K562 (cell line): ENCODE results near the gene TLR1.

ENCODE experiments used
- CHD7 ChIP-seq: fragments of 200-600 bp; sonication (generic); IDR thresholded peaks from one replicate; pipeline ENCODE4 v1.6.1; 2012; ENCODE audit warnings: mild to moderate bottlenecking, low read depth, low read length, inconsistent platforms
- CTCF ChIP-seq, 3 experiments: IDR thresholded peaks in 2 of 3; conservative IDR thresholded peaks in 1 of 3; 2 replicates each; pipeline ENCODE4 v1.5.1; 2011 to 2012; ENCODE audit warnings: low read length in 3 of 3, mild to moderate bottlenecking in 3 of 3, control low read depth in 2 of 3, improper control_type of control experiment in 1 of 3, inconsistent platforms in 1 of 3, low read depth in 1 of 3, mixed read lengths in 1 of 3, moderate library complexity in 1 of 3; ENCODE audit not compliant: insufficient read depth in 2 of 3
- DNMT1 ChIP-seq: fragments of 450-650 bp; IDR thresholded peaks from 2 replicates; pipeline ENCODE4 v1.6.1; 2016; ENCODE audit warnings: antibody characterized with exemption, mild to moderate bottlenecking
- FOXK1 ChIP-seq: sonication (generic); formaldehyde crosslinking; IDR thresholded peaks from 2 replicates; pipeline ENCODE4 v1.8.0; 2022; ENCODE audit warnings: missing genetic modification reagents, mild to moderate bottlenecking, borderline replicate concordance
- SMARCC2 ChIP-seq: fragments of 450-650 bp; IDR thresholded peaks from 2 replicates; pipeline ENCODE4 v1.6.1; 2017; ENCODE audit warnings: antibody characterized with exemption, moderate library complexity, mild to moderate bottlenecking, low read depth
- SNAPC5 ChIP-seq: fragments of 250-450 bp; sonication (Bioruptor Pico); IDR thresholded peaks from 2 replicates; pipeline ENCODE4 v1.8.0; 2021; ENCODE audit warnings: moderate library complexity, mild to moderate bottlenecking, inconsistent platforms
- SPI1 ChIP-seq: IDR thresholded peaks from 2 replicates; pipeline ENCODE4 v1.6.1; 2011; ENCODE audit warnings: low read depth, low read length, control low read depth, borderline replicate concordance
- STAT5A ChIP-seq: IDR thresholded peaks from 2 replicates; pipeline ENCODE4 v1.6.1; 2012; ENCODE audit warnings: low read length, inconsistent platforms, borderline replicate concordance
- ZBTB12 ChIP-seq: fragments of 250-450 bp; sonication (Bioruptor Pico); IDR thresholded peaks from 2 replicates; pipeline ENCODE4 v1.4.0; 2020
- ZNF165 ChIP-seq: fragments of 250-450 bp; sonication (Bioruptor Pico); IDR thresholded peaks from 2 replicates; pipeline ENCODE4 v1.4.0; 2020; ENCODE audit warnings: borderline replicate concordance
- ZNF445 ChIP-seq: fragments of 250-450 bp; sonication (Bioruptor Pico); IDR thresholded peaks from 2 replicates; pipeline ENCODE4 v1.4.0; 2020; ENCODE audit warnings: low read depth, mild to moderate bottlenecking, moderate library complexity
- ZZZ3 ChIP-seq: fragments of 450-650 bp; IDR thresholded peaks from 2 replicates; pipeline ENCODE4 v1.6.1; 2016; ENCODE audit warnings: antibody characterized with exemption, mild to moderate bottlenecking, moderate library complexity

- TF ChIP-seq SPI1 = no peak
- TF ChIP-seq ZNF165 (CRISPR knock-in tag) = no peak
- TF ChIP-seq CTCF (IDR thresholded peaks at IDR 0.05 in 2 of 3, conservative IDR thresholded peaks at IDR 0.05 in 1 of 3; ENCODE audit: insufficient read depth in 2 of 3, low read depth in 1 of 3, low read length in 3 of 3) = no peak
- TF ChIP-seq SMARCC2 = no peak
- no peak for TF ChIP-seq CHD7
- no peak for TF ChIP-seq ZZZ3
- no peak for TF ChIP-seq FOXK1 (CRISPR knock-in tag)
- TF ChIP-seq ZNF445 (CRISPR knock-in tag) = no peak
- no peak for TF ChIP-seq ZBTB12
- TF ChIP-seq STAT5A = no peak
- TF ChIP-seq SNAPC5 = no peak
- TF ChIP-seq DNMT1 = no peak
Observed at GRCh38 chr4:38820329-38821061, 15.9 kb upstream of the TLR1 start.
